Middle frontal gyrus (tissue), 1 donor: Measurements from ENCODE around the gene NEO1.
A peak's percentile ranks its signal among the peaks of the same experiment; 100 is the strongest.

ENCODE experiments used
- DNase-seq: peaks from one replicate; pipeline ENCODE4 v3.0.0-alpha.2; 2015; ENCODE audit warnings: low spot score; ENCODE audit errors: extremely low spot score

NEO1 gene, protein sequence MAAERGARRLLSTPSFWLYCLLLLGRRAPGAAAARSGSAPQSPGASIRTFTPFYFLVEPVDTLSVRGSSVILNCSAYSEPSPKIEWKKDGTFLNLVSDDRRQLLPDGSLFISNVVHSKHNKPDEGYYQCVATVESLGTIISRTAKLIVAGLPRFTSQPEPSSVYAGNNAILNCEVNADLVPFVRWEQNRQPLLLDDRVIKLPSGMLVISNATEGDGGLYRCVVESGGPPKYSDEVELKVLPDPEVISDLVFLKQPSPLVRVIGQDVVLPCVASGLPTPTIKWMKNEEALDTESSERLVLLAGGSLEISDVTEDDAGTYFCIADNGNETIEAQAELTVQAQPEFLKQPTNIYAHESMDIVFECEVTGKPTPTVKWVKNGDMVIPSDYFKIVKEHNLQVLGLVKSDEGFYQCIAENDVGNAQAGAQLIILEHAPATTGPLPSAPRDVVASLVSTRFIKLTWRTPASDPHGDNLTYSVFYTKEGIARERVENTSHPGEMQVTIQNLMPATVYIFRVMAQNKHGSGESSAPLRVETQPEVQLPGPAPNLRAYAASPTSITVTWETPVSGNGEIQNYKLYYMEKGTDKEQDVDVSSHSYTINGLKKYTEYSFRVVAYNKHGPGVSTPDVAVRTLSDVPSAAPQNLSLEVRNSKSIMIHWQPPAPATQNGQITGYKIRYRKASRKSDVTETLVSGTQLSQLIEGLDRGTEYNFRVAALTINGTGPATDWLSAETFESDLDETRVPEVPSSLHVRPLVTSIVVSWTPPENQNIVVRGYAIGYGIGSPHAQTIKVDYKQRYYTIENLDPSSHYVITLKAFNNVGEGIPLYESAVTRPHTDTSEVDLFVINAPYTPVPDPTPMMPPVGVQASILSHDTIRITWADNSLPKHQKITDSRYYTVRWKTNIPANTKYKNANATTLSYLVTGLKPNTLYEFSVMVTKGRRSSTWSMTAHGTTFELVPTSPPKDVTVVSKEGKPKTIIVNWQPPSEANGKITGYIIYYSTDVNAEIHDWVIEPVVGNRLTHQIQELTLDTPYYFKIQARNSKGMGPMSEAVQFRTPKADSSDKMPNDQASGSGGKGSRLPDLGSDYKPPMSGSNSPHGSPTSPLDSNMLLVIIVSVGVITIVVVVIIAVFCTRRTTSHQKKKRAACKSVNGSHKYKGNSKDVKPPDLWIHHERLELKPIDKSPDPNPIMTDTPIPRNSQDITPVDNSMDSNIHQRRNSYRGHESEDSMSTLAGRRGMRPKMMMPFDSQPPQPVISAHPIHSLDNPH (N-terminal part only)

DNA sequence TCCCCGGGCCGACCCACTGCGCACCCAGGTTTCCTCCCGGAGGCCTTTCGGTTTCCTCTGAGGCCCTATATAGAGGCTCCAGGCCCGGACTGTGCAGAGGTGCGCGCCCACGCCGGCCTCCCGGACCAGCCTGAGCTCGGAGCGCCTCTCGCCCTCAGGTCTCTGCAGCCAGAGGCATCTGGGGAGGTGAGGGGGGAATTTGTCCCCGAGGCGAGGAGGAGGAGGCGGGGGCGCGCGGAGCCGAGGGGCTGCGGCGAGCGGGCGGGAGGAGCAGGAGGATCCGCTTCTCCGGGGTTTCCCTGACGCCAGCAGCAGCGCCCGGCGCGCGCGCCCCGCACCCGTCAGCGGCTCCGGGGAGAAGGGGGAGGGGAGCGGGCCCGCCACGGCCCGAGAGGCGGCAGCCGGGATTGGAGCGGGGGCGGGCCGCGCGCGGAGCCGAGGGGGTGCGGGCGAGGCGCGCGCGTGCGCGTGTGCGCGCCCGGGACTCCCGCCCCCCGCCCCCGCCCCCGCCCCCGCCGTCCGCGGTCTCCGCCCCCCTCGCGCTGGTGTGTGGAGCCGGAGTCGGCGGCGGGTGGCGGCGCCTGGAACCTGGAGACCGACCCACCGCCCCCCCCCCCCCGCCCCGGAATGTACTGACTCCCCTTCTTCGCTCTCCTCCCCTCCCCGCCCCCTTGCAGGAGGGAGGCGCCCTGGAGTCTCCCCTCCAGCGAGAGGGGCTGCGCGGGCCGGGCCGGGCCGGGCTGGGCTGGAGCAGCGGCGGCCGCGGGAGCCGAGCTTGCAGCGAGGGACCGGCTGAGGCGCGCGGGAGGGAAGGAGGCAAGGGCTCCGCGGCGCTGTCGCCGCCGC is at the start of gene NEO1:
Gene NEO1, plus strand, starts transcription at position 657 of the 846 bp plus-strand sequence. CDS start 213 bp downstream, outside the sequence.
- peak; percentile 76 for DNase-seq

- DNase-seq = no peak
Observed at GRCh38 chr15:73004462-73004861, 47.8 kb upstream of the NEO1 start.

- no peak for DNase-seq
Observed at GRCh38 chr15:73005032-73005431, 47.2 kb upstream of the NEO1 start.

GRCh38 chr15:73005446-73005845 is 46.8 kb upstream of the NEO1 start:
- DNase-seq = no peak

DNA sequence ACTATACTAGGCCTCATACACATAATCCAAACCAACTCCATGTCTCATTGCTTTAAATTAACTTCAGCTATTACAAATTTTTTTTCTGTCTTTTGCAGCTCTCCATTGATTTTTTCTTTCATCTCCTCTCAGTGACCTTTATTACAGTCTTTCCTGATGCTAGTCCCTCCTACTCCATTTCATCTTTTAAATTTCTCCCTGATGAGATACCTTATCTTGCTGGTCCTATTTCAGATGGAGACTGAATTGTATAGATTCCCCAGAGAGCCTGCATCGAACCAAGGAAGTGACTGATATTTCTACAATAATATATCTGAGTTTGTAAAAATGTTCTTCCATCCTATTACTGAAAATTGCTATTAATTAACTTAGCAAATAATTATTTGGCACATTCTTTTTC is 45.7 kb upstream of the NEO1 start:
- no peak for DNase-seq

- DNase-seq = no peak
Observed at GRCh38 chr15:73009066-73010056, 42.9 kb upstream of the NEO1 start.

GRCh38 chr15:73010154-73011152 is 41.8 kb upstream of the NEO1 start:
- no peak for DNase-seq

GRCh38 chr15:73014904-73015303 is 37.4 kb upstream of the NEO1 start:
- DNase-seq = no peak

- DNase-seq = no peak
Observed at GRCh38 chr15:73015493-73015892, 36.8 kb upstream of the NEO1 start.

DNA sequence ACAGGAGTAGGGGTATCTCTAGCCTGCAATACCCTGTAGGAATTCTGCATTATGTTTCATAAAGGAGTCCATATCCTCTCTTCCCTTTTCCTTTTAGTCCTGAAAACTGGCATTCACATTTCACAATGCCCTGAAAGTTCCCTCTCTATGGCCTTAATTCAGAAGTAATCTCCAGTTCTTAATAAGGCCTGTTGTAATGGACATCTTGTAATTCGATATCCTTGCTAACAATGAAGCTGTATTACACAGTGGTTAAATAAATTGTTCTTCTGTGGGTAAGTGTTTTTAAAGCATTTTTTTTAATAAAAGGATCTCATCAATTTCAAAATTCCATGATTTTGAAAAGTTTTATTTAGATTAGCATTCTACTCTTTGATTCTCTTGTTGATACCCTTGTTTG is 34.3 kb upstream of the NEO1 start:
- DNase-seq = no peak

DNA sequence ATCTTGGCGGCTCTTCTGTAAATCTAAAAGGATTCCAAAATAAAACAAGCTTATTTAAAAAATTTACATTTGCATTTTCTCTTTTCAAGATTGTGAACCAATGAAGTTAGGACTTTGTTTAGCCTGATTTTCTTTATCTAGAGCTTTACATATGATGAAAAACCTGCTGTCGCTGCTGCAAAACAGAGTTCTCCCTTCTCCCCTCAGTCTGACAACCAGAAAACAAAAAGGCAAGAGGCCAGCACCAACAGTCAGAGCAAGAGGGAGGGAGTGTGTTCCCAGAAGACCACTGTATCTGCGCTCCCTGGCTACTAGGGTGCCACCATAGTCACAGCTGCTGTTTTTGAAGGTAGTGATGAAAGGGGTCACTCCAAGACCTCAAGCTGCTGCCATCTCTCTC is 33.1 kb upstream of the NEO1 start:
- no peak for DNase-seq

GRCh38 chr15:73019601-73020146 is 32.6 kb upstream of the NEO1 start:
- no peak for DNase-seq

DNA sequence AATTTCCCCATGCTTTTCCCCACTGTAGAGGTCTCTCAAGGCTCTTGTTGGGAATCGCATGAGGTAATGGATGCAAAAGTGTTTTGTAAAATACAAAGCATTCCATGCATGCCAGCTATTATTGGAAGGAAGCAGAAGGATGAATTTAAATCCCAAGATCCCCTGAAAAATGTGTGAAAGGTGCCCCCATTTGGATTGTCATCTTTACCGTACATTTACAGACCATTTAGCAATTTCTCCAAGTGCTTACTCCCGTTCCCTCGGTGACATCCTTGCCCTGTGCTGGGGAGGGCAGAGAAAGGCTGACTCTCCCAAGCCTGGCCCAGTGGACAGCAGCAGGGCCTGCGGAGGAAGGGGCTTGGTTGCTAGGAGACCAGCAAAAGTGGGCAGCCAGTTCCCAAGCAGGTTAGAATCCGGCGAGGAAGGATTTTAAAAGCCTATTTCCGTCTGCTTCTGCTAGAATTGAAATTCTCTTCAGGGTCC is 31.1 kb upstream of the NEO1 start:
- no peak for DNase-seq

DNA sequence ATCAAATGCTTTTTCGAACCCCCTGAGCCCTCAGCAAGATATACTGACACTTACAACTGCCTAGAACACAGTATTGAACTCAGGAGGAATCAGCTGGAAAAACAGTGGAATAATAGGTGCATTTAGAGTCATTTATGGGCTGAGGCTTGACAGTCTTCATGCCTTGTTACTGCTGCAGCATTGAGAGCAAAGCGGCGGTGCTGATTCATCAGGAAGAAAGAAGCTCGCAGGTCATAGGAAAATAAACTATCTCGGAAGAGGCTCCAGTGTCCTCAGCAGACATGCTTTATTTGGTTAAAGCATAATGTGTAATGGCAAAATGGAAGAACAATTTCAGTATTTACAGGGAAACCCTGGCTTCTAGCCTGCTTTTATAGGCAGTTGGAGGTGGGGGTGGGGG is 30.1 kb upstream of the NEO1 start:
- no peak for DNase-seq

DNA sequence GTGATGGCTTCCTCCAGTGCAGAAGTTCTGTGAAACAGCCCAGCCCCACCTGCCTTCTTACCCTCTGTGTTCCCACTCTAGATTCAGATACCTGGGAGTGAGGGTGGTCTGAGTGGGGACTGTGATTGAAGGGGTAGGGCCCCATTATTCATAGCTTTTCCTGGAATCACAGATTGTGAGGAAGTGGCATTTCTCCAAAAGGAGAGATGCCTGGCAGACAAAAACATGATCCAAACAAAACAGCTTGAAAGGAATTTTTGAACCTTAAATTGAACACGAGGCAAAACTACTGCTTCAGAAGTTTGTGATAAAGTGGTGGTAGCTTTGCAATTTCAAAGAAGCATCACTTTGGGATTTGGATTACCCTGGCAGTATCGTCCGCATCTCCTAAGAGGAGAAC is 29.2 kb upstream of the NEO1 start:
- DNase-seq = no peak

- DNase-seq = no peak
Observed at GRCh38 chr15:73024168-73024567, 28.1 kb upstream of the NEO1 start.

GRCh38 chr15:73026511-73027054 is 25.7 kb upstream of the NEO1 start:
- DNase-seq = no peak
